B cell (primary cell): ENCODE measurements around the gene SPEG.

Experiments used
- EZH2 ChIP-seq: IDR thresholded peaks from 2 replicates; pipeline ENCODE4 v1.6.1; 2012; ENCODE audit warnings: borderline replicate concordance, low read depth, mild to moderate bottlenecking, moderate library complexity, low read length; ENCODE audit not compliant: insufficient read depth, poor library complexity, severe bottlenecking
- TF ChIP-seq, protein P1 (sequence below): fragments of 200-600 bp; IDR thresholded peaks from one replicate; pipeline ENCODE4 v1.8.0; 2022; ENCODE audit warnings: antibody characterized with exemption, mild to moderate bottlenecking

- TF ChIP-seq, protein P1, sequence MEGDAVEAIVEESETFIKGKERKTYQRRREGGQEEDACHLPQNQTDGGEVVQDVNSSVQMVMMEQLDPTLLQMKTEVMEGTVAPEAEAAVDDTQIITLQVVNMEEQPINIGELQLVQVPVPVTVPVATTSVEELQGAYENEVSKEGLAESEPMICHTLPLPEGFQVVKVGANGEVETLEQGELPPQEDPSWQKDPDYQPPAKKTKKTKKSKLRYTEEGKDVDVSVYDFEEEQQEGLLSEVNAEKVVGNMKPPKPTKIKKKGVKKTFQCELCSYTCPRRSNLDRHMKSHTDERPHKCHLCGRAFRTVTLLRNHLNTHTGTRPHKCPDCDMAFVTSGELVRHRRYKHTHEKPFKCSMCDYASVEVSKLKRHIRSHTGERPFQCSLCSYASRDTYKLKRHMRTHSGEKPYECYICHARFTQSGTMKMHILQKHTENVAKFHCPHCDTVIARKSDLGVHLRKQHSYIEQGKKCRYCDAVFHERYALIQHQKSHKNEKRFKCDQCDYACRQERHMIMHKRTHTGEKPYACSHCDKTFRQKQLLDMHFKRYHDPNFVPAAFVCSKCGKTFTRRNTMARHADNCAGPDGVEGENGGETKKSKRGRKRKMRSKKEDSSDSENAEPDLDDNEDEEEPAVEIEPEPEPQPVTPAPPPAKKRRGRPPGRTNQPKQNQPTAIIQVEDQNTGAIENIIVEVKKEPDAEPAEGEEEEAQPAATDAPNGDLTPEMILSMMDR: no peak
- no peak for TF ChIP-seq EZH2
These were observed 73.7 kb downstream of the SPEG start for GRCh38 chr2:219508444-219508734.
